GM12878 (cell line): Measurements from ENCODE around the gene ADGRF1. TPM values are rescaled to one million over a fixed set of nuclear protein-coding genes. Genes with fewer than 3 reads are reported as not detected.

Experiments
- ATAC-seq: fragments of 200-7000 bp; cut with Tn5 transposase; 3 replicates; pipeline ENCODE4 v1.9.1; 2020; ENCODE audit warnings: mild to moderate bottlenecking, moderate library complexity
- BruUV-seq: library from RNA; stranded (reverse); fragments of 400-500 nt; replicated peaks from 2 replicates; lab custom pipeline; 2021; lab: Mats Ljungman, UMichigan
- CTCF ChIA-PET: fragments of 300-600 bp; sonication (Branson Sonifier 250); formaldehyde crosslinking; extraction: SDS; loops from one replicate; lab custom pipeline; 2021; ENCODE audit warnings: inconsistent platforms; lab: Yijun Ruan, JAX
- POLR2A ChIA-PET: fragments of 350-600 bp; formaldehyde crosslinking; extraction: SDS; loops from one replicate; lab custom pipeline; 2021; ENCODE audit warnings: inconsistent platforms; lab: Charles Lee
- RAD21 ChIA-PET: fragments of 300-600 bp; sonication (Branson Sonifier 250); formaldehyde crosslinking; loops from one replicate; lab custom pipeline; 2023; ENCODE audit warnings: antibody characterized with exemption; ENCODE audit not compliant: unreplicated experiment; lab: Charles Lee
- SMC1A ChIA-PET: fragments of 300-600 bp; sonication (Branson Sonifier 250); formaldehyde crosslinking; loops from one replicate; lab custom pipeline; 2023; ENCODE audit not compliant: unreplicated experiment, uncharacterized antibody; lab: Charles Lee
- DNase-seq: peaks from one replicate; pipeline ENCODE4 v3.0.0-alpha.2; 2011; ENCODE audit warnings: low read depth, low spot score
- FAIRE-seq: peaks from 3 replicates; lab custom pipeline; 2011; peaks lifted over from hg19 to GRCh38; lab: Jason Lieb, UNC
- H2AFZ ChIP-seq: 2 replicates; pipeline ENCODE4 v1.6.0; 2011; ENCODE audit warnings: low read depth, low read length, control low read depth; ENCODE audit not compliant: control insufficient read depth
- H3K27ac ChIP-seq: 2 replicates; pipeline ENCODE4 v1.5.1; 2011; ENCODE audit warnings: control low read depth; ENCODE audit not compliant: control insufficient read depth, insufficient read depth
- H3K27me3 ChIP-seq, 2 experiments: replicated peaks in 1 of 2; 2 replicates each; pipeline versions ENCODE4 v1.6.0 to v1.6.1; 2011; ENCODE audit warnings: low read length in 1 of 2; ENCODE audit not compliant: control insufficient read depth in 2 of 2, insufficient read depth in 2 of 2
- H3K36me3 ChIP-seq, 2 experiments: 2 replicates each; pipeline ENCODE4 v1.5.1; 2011; ENCODE audit warnings: low read length in 1 of 2; ENCODE audit not compliant: control insufficient read depth in 2 of 2, insufficient read depth in 2 of 2
- H3K4me1 ChIP-seq: 2 replicates; pipeline ENCODE4 v1.6.1; 2011; ENCODE audit warnings: mild to moderate bottlenecking, low read length, moderate library complexity, mixed read lengths; ENCODE audit not compliant: control insufficient read depth, insufficient read depth
- H3K4me2 ChIP-seq: 2 replicates; pipeline ENCODE4 v1.6.0; 2011; ENCODE audit warnings: control low read depth; ENCODE audit not compliant: control insufficient read depth, insufficient read depth
- H3K4me3 ChIP-seq: fragments of 200-600 bp; sonication (generic); 2 replicates; pipeline ENCODE4 v1.5.1; 2016
- H3K79me2 ChIP-seq: 2 replicates; pipeline ENCODE4 v1.6.0; 2011; ENCODE audit warnings: low read length; ENCODE audit not compliant: control insufficient read depth, insufficient read depth
- H3K9ac ChIP-seq: 2 replicates; pipeline ENCODE4 v1.8.0; 2011; ENCODE audit warnings: low read length, control low read depth, mixed read lengths; ENCODE audit not compliant: control insufficient read depth, insufficient read depth
- H3K9me3 ChIP-seq: replicated peaks from 3 replicates; pipeline ENCODE4 v1.5.1; 2011; ENCODE audit warnings: mild to moderate bottlenecking, low read length; ENCODE audit not compliant: control insufficient read depth, insufficient read depth
- H4K20me1 ChIP-seq: 2 replicates; pipeline ENCODE4 v1.6.0; 2011; ENCODE audit not compliant: control insufficient read depth, insufficient read depth
- EZH2 ChIP-seq: IDR thresholded peaks from 2 replicates; pipeline ENCODE4 v1.6.1; 2012; ENCODE audit warnings: low read depth, mild to moderate bottlenecking, control low read depth, inconsistent platforms, low read length, borderline replicate concordance; ENCODE audit not compliant: control insufficient read depth
- FOS ChIP-seq: IDR thresholded peaks from 3 replicates; pipeline ENCODE4 v1.6.1; 2011; ENCODE audit warnings: borderline replicate concordance; ENCODE audit not compliant: insufficient read length; ENCODE audit errors: extremely low read depth
- GATAD2B ChIP-seq: fragments of 450-650 bp; conservative IDR thresholded peaks from 2 replicates; pipeline ENCODE4 v1.6.1; 2017; ENCODE audit warnings: low read depth, mild to moderate bottlenecking, moderate library complexity
- HDGF ChIP-seq: fragments of 450-650 bp; IDR thresholded peaks from 2 replicates; pipeline ENCODE4 v1.6.1; 2016; ENCODE audit warnings: antibody characterized with exemption
- MEF2A ChIP-seq: IDR thresholded peaks from 2 replicates; pipeline ENCODE4 v1.6.1; 2011; ENCODE audit warnings: low read depth, mild to moderate bottlenecking, low read length, moderate library complexity; ENCODE audit not compliant: insufficient read depth
- MYC ChIP-seq: IDR thresholded peaks from 2 replicates; pipeline ENCODE4 v1.6.1; 2011; ENCODE audit warnings: mild to moderate bottlenecking, low read length, moderate library complexity, inconsistent platforms; ENCODE audit not compliant: insufficient read depth, insufficient replicate concordance, insufficient read length, severe bottlenecking
- NR2C1 ChIP-seq: fragments of 450-650 bp; IDR thresholded peaks from 2 replicates; pipeline ENCODE4 v1.6.1; 2017; ENCODE audit warnings: antibody characterized with exemption, mild to moderate bottlenecking, moderate library complexity
- RUNX3 ChIP-seq: IDR thresholded peaks from 2 replicates; pipeline ENCODE4 v1.6.1; 2012; ENCODE audit warnings: low read length, inconsistent platforms
- SMAD5 ChIP-seq: IDR thresholded peaks from 2 replicates; pipeline ENCODE4 v1.6.1; 2016; ENCODE audit warnings: antibody characterized with exemption, low read depth
- STAT1 ChIP-seq: fragments of 450-650 bp; conservative IDR thresholded peaks from 2 replicates; pipeline ENCODE4 v1.6.1; 2014; ENCODE audit warnings: antibody characterized with exemption, mild to moderate bottlenecking
- TBL1XR1 ChIP-seq: IDR thresholded peaks from 2 replicates; pipeline ENCODE4 v1.6.1; 2012; ENCODE audit warnings: low read depth, low read length, improper control_type of control experiment
- ZBED1 ChIP-seq: IDR thresholded peaks from 2 replicates; pipeline ENCODE4 v1.6.1; 2016; ENCODE audit warnings: borderline replicate concordance
- WGBS: methylation state at CpG from one replicate; pipeline ENCODE4 v1.1.6; 2016; ENCODE audit warnings: low lambda C conversion rate; ENCODE audit not compliant: insufficient replicate concordance, insufficient coverage; ENCODE audit errors: missing lambda C conversion rate; 5-methylcytosine and 5-hydroxymethylcytosine counted together
- in situ Hi-C: fragments of 300-500 bp; cut with MboI; formaldehyde crosslinking; loops from 9 replicates; pipeline ENCODE4 v1.14.3; 2018; ENCODE audit warnings: mixed read lengths
- intact Hi-C: fragments of 100-400 bp; cut with micrococcal nuclease; formaldehyde crosslinking; loops from one replicate; pipeline ENCODE4 v1.14.2; 2022; ENCODE audit not compliant: unreplicated experiment
- polyA plus RNA-seq, 11 experiments: library from polyadenylated mRNA; depleted of rRNA in 4 of 11; unstranded in 6 of 11; stranded (reverse) in 5 of 11; fragments of >200 nt; fragmentation: Nextera tagmentation in 4 of 11; fragmentation: Illumina TruSeq in 1 of 11; extraction: Ambion mirVana in 4 of 11; extraction: Trizol in 1 of 11; gene quantifications; 1 replicate in 1 of 11; 2 replicates in 10 of 11; pipeline versions ENCODE4 v1.2.1 to v1.2.3, GENCODE V29; 2011 to 2016; ENCODE audit warnings: inconsistent platforms in 2 of 11, missing spikeins in 2 of 11, low read depth in 1 of 11
- total RNA-seq, 4 experiments: library from RNA; depleted of rRNA in 3 of 4; stranded (reverse); fragments of >200 nt in 3 of 4; fragmentation: Illumina TruSeq in 1 of 4; extraction: Trizol in 1 of 4; gene quantifications; 2 replicates each; pipeline versions ENCODE4 v1.2.1 to v1.2.3, GENCODE V29; 2013 to 2021
- TF ChIP-seq, protein P1 (sequence below): IDR thresholded peaks from 2 replicates; pipeline ENCODE4 v1.6.1; 2012; ENCODE audit warnings: mild to moderate bottlenecking, low read depth, low read length

Gene ADGRF1
- total and polyA plus RNA-seq, 10 of the 15 experiments (the other 5 are each of a cell fraction or from before 2014, with no cell fraction given) = 0.05 TPM; not detected in 9

DNA sequence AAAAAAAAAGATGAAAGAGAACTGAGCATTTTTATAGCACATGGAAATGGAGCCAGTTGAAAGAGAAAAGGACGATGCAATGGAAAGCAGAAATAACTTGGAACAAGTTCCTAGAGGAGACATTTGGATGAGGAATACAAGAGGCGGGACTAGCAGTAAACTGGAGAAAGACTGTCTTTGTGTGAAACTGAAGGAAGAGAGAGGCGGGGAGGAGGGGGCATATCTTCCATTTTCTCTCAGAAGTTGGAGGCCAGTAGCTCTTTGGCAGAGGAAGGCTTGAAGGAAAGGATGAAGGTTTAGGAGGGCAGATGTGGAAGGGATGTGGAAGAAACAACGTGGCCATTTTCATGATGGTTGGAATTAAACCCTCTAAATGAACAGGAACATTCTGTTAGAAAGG lies 33.0 kb upstream of the ADGRF1 start:
- CTCF ChIA-PET = interaction anchor here (0.6 kb wide), 1 partner anchor 17 kb away, joined by 4 read pairs; no protein-coding TSS in a partner anchor
- no peak for FAIRE-seq

More for the DNA sequence above, 33.0 kb upstream of the ADGRF1 start:
- WGBS = 13% methylated on average over 3 of the region's 4 CpGs
- Histone ChIP-seq H3K9me3 (no peaks in the 10 kb centered on the region), H3K27ac (no peak overlapping the region), H3K9ac (no peak overlapping the region), H3K4me1 (no peaks in the 10 kb centered on the region), H3K79me2 (no peaks in the 10 kb centered on the region), H3K27me3 (peaks cover 0 to 5% of the 10 kb centered on the region in 2 experiments; a peak in 2 of 4 replicates), H4K20me1 (no peaks in the 10 kb centered on the region), H3K36me3 (no peaks in the 10 kb centered on the region), H3K4me2 (no peak overlapping the region), H2AFZ (no peak overlapping the region), H3K4me3 (no peak overlapping the region)
- intact Hi-C loops (no loop called here), in situ Hi-C loops (no loop called here)
- RAD21 ChIA-PET = no interaction called here
- SMC1A ChIA-PET = no interaction called here
- ATAC-seq (no peak), DNase-seq (no peak)
- POLR2A ChIA-PET = interaction anchor here (0.6 kb wide), 1 partner anchor 117 kb away, joined by 3 read pairs; no protein-coding TSS in a partner anchor
- TF ChIP-seq SMAD5 (no peak), TBL1XR1 (no peak), GATAD2B (no peak), MEF2A (no peak), EZH2 (no peak), ZBED1 (no peak), NR2C1 (no peak), HDGF (no peak), STAT1 (no peak), FOS (no peak), MYC (no peak), RUNX3 (no peak)
- TF ChIP-seq, protein P1, sequence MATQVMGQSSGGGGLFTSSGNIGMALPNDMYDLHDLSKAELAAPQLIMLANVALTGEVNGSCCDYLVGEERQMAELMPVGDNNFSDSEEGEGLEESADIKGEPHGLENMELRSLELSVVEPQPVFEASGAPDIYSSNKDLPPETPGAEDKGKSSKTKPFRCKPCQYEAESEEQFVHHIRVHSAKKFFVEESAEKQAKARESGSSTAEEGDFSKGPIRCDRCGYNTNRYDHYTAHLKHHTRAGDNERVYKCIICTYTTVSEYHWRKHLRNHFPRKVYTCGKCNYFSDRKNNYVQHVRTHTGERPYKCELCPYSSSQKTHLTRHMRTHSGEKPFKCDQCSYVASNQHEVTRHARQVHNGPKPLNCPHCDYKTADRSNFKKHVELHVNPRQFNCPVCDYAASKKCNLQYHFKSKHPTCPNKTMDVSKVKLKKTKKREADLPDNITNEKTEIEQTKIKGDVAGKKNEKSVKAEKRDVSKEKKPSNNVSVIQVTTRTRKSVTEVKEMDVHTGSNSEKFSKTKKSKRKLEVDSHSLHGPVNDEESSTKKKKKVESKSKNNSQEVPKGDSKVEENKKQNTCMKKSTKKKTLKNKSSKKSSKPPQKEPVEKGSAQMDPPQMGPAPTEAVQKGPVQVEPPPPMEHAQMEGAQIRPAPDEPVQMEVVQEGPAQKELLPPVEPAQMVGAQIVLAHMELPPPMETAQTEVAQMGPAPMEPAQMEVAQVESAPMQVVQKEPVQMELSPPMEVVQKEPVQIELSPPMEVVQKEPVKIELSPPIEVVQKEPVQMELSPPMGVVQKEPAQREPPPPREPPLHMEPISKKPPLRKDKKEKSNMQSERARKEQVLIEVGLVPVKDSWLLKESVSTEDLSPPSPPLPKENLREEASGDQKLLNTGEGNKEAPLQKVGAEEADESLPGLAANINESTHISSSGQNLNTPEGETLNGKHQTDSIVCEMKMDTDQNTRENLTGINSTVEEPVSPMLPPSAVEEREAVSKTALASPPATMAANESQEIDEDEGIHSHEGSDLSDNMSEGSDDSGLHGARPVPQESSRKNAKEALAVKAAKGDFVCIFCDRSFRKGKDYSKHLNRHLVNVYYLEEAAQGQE = no peak
- BruUV-seq = no TSS peak
